GM03348 (cell line): ENCODE data around the gene ULBP3.
A peak's percentile ranks its signal among the peaks of the same experiment; 100 is the strongest.
"Not testable (repeated sequence)": the region's sequence is repeated elsewhere in the genome, so short reads cannot be mapped to it uniquely, and the experiment has no call there.

Source experiments
- DNase-seq: peaks from one replicate; pipeline ENCODE4 v3.0.0; 2012; ENCODE audit warnings: low spot score

The ULBP3 gene

DNA sequence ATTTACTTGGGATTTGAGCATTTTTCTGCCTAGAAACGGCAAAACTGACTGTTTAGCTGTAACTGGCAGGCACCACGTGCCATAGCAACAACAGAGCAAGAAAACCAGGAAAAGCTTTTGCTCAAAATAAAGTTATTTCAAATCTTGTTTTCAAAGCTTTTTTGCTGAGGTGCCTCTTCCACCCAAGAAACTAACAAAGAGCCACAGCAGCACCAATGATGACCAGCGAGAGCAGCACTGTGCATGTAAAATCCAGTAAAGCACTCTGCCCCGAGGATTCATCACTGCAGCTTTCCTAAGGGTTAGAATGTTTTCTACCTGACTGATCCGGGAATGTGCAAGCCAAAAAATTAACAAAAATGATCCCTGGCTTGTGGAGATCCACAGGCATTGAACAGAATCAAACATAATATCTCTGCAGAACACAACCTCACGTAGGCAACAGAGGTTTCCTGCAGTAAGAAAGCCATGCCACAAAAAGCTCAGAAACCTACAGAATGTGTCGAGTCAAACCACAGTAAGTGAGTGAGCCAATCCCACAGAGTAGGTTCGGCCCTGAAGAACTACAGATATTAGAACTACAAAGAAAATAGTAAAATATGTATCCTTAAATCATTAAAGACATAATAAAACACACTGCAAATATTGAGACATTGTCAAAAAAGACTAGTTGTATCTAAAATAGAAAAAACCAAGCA, 7.4 kb upstream of the ULBP3 start:
- no peak for DNase-seq

GRCh38 chr6:150075034-150075421, 6.1 kb upstream of the ULBP3 start:
- DNase-seq = no peak

GRCh38 chr6:150074396-150075033, 5.6 kb upstream of the ULBP3 start:
- not testable (repeated sequence) for DNase-seq

DNA sequence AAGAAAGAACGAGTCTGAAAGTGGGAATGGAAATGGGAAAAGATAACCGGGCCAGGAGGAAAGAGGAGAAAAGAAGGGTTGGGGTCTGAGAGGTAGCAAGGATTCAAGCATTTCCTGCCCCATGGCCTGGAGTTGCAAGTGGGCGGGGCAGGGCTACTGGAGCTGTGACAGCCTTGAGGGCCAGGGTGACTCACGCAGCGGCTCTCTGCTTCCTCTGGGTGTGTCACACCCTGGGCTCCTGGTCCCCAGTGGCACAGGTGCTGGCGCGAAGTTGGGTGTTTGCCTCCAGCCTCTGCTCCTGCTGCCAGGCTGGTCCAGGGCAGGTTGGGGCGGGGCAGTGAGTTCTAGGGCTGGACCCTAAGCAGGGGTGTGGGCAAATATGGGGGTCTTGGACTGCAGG, 3.3 kb upstream of the ULBP3 start:
- DNase-seq = peak; percentile 48

- no peak for DNase-seq
Measured at GRCh38 chr6:150070236-150070818, 1.4 kb upstream of the ULBP3 start.

GRCh38 chr6:150069706-150070105, 785 bp upstream of the ULBP3 start:
- no peak for DNase-seq

DNA sequence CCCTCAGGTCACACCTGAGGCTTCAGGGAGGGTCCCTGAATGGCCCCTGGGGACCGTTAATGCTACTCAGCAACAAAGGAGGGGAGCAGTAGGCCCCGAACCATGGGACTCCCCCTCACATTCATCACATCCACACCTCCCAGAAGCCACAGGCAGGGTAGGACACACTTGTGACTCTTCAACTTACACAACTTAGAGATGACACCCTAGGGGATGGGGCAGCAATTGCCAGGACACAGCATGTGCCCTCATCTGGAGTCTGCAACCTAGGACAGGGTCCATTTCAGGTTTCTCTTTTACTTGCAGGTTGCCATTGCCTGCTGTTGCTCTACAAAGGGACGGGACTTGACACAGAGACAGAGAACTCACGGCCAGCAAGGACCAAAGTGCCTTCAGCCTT, 770 bp downstream of the ULBP3 start:
- DNase-seq = no peak

DNA sequence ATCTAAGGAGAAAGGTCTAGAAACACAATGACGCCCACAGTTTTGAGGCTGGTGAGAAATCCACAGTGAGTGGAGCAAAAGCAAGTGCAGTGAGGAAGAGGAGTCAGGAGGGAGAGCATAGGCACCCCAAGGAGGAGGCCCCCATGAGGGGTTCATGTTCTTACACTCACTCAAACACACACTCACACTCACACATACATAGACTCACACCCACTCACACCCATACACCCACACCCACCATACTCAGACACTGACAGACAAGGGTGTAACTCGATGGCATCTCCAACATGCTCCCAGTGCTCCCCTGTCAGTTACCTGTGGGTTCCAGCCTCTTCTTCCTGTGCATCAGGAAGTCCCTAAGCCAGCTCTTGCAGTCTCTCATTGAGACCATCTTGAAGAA, 3.8 kb downstream of the ULBP3 start:
- no peak for DNase-seq

- no peak for DNase-seq
Measured at GRCh38 chr6:150063640-150064039, 5.3 kb downstream of the ULBP3 start.

DNA sequence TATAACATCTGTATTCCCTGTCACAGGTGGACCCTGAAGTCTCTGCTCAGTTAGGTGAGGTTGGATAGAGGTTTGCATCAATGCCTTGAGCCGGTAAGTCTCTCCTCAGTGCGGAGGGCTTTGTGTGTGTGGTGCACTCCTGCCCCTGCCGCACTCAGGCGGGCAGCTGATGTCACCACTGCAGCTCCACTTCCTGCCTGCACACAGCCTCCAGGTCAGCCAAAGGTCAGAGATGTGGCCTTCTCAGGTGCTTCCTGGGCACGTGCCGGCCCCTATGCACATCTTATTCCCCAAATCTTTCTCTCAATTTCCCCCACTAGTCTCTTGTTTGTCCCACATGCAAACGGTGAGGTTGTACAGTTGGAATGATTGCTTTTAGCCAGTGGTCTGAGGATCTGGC, 8.9 kb downstream of the ULBP3 start:
- DNase-seq = not testable (repeated sequence)

DNA sequence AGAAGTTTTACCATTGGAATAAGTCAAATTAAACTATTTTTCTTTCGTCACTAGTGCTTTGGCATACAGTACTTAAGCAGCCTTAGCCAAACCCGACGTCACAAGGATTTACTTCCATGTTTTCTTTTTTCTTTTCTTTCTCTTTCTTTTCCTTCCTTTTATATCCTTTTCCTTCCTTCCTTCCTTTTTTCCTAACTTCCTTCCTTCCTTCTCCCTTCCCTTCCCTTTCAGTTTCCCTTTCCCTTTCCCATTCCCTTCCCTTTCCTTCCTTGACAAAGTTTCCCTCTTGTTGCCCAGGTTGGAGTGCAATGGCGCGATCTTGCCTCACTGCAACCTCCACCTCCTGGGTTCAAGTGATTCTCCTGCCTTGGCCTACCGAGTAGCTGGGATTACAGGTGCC, 9.9 kb downstream of the ULBP3 start:
- DNase-seq = no peak

DNA sequence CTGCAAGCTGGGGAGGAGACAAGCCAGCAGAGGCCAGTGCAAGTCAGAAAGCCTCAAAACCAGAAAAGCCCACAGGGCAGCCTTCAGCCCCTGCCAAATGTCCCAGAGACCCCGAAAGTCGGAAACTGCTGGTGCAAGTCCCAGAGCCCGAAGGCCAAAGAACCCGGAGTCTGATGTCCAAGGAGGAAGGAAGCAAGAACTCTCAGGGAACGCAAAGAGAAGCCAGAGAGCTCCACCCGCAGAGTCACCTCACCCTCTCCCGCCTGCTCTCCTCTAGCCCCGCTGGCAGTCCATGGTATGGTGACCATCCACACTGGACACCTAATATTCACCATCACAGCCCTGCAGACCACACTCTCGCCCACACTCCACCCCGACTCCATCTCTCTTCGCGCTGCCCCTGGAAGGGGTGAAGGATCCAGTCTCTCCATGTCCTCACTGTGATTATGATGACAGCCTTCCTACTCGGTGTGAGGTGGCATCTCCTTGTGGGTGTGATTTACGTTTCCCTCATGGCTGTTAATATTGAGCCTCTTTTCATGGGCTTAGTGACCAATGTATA, 10.6 kb downstream of the ULBP3 start:
- no peak for DNase-seq

GRCh38 chr6:150057501-150057951, 11.4 kb downstream of the ULBP3 start:
- DNase-seq = no peak

GRCh38 chr6:150056916-150057315, 12.0 kb downstream of the ULBP3 start:
- no peak for DNase-seq

GRCh38 chr6:150056156-150056555, 12.8 kb downstream of the ULBP3 start:
- no peak for DNase-seq

DNA sequence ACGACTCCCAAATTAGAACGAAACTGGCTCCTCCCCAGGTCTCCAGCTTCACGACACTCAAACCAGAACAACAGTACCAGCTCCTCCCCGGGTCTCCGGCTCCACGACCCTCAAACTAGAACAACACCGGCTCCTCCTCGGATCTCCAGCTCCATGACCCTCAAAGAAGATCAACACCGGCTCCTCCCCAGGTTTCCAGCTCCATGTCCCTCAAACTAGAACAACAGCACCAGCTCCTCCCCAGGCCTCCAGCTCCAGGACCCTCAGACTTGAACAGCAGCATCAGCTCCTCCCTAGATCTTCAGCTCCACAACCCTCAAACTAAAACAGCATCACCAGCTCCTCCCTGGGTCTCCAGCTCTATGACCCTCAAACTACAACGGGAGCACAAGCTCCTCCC, 13.8 kb downstream of the ULBP3 start:
- DNase-seq = no peak

DNA sequence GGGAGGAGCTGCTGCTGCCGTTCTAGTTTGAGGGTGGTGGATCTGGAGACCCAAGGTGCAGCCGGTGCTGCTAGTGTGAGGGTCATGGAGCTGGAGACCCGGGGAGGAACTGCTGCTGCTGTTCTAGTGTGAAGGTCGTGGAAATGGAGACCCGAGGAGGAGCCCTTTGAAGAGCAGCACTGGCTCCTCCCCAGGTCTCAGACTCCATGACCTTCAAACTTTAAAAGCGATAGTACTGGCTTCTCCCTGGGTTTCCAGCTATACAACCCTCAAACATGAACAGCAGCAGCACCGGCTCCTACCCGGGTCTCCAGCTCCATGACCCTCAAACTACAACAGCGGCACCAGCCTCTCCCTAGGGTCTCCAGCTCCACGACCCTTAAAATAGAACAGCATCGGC, 15.5 kb downstream of the ULBP3 start:
- DNase-seq = no peak

DNA sequence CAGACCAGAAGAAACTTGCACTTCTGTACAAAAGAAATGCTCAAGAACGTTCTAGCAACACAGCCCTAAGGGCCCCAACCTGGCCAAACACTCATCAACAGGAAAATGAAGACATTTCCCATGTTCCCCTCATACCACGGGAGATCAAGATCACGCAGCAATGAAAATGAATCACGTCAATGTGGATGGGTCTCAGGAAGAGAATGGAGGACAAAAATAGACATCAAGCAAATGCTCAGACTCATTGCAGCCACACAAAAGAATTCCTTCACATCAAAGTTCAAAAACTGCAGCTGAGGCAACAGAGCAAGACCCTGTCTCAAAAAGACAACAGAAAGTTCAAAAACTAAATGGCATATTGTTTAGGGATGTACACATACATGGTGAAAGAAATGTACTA, 18.1 kb downstream of the ULBP3 start:
- DNase-seq = no peak

DNA sequence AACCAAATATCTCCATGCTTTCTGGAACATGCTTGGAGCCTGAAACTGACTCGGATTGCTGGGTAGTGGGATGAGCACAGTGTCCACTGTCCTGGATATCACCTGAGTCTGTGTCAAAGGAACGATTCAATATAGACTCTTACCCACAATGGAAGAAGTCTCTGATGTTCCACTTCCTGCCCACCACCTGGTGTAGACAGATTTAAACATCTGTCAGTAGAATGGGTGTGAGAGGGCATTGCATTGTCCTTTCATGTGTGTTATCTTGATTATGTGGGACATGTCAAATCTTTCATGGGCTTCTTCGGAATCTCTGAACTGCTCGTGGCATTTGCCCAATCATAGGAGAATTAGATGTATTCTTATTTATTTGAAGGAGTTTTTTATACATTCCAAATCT, 20.8 kb downstream of the ULBP3 start:
- no peak for DNase-seq

DNA sequence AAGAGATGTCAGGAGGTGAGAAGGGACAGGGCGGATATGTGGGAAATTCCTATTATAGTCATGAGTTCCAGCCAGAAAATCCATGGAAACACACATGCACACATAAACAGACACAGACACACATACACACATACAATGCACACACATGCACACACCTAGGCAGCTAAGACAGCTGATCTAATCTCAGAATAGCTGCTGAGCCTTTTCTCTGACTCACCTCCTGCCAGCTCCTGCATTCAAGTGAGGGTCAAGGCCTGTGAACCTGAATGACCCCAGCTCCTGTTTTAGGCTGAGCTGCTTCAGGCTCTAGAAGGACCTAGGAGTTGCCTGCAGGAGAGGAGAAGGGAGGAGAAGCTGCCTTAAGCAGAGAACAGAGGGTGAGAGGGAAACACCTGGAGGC, 22.0 kb downstream of the ULBP3 start:
- DNase-seq = no peak

- no peak for DNase-seq
Measured at GRCh38 chr6:150044621-150045145, 24.2 kb downstream of the ULBP3 start.

DNA sequence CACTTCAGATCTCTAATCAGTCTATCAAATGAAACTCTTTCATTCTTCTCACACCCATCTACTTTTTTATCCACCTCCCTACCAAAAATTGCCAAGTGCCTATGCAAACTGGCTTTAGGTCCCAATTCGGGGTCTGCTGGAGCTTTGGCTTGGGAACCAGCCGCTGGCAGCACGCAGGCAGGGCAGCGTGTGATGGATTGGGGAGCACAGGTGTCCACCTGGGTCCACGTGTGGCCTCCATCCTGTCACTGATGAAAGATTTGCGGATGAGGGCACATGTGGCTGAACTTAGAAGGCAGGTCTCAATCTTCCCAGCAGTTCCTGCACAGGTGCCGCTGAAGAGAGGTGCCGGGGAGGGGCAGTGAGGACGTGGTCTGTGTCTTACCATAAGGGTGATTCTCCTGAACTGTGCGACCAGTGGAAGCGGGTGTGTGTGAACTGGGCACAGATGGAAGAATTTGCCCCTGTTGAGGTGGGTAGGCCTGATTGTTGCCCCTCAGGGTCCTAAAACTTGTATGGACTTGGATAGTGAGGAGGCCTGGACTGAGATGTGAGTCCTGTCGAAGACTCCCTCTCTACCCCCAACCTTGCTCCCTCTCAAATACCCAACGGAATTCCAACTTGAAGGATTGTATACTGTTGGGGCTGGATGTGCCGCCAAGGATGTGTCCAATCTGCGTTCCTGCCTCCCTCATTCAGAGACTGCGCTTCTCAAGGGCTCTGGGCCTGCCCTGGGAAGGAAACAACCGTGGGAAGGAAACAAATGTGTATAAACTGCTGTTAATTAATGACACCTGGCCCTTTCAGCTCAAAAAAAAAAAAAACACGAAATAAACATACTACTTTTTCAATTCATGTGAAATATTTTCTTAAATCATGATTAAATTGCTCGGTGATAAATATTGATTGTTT, 25.2 kb downstream of the ULBP3 start:
- no peak for DNase-seq
